Caco-2 (cell line): ENCODE results near the gene ACOXL. TPM values are rescaled to one million over a fixed set of nuclear protein-coding genes. Genes with fewer than 3 reads are reported as not detected.

Experiments used
- BruUV-seq: library from RNA; stranded (reverse); fragments of 400-500 nt; replicated peaks from 2 replicates; lab custom pipeline; 2021; lab: Mats Ljungman, UMichigan
- CTCF ChIA-PET: fragments of 300-600 bp; sonication (Branson Sonifier 250); formaldehyde crosslinking; loops from one replicate; lab custom pipeline; 2022; ENCODE audit warnings: antibody characterized with exemption; lab: Charles Lee
- POLR2A ChIA-PET: fragments of 300-600 bp; sonication (Branson Sonifier 250); formaldehyde crosslinking; loops from one replicate; lab custom pipeline; 2022; ENCODE audit warnings: antibody characterized with exemption; lab: Charles Lee
- DNase-seq, 2 experiments: peaks; one replicate each; pipeline versions ENCODE4 v3.0.0 to v3.0.0-alpha.2; 2020 to 2022
- H3K27me3 ChIP-seq: replicated peaks from 2 replicates; pipeline ENCODE4 v1.6.0; 2011; ENCODE audit warnings: low read length; ENCODE audit not compliant: control insufficient read depth, insufficient read depth
- H3K36me3 ChIP-seq: 2 replicates; pipeline ENCODE4 v1.5.1; 2011; ENCODE audit warnings: low read length; ENCODE audit not compliant: control insufficient read depth, insufficient read depth
- H3K4me1 ChIP-seq: fragments of 250-450 bp; sonication (Bioruptor Pico); 2 replicates; pipeline ENCODE4 v1.5.1; 2020; ENCODE audit warnings: mild to moderate bottlenecking
- H3K4me3 ChIP-seq: 2 replicates; pipeline ENCODE4 v1.5.1; 2011; ENCODE audit warnings: low read depth, mild to moderate bottlenecking, control low read depth, low read length
- H3K9me3 ChIP-seq: fragments of 250-450 bp; sonication (Bioruptor Pico); 2 replicates; pipeline ENCODE4 v1.5.1; 2020; ENCODE audit warnings: mild to moderate bottlenecking, moderate library complexity
- H3K27ac Mint-ChIP-seq: one replicate; pipeline ENCODE4 v1.8.0; 2022; ENCODE audit warnings: mixed read lengths; ENCODE audit not compliant: unreplicated experiment
- H3K27me3 Mint-ChIP-seq: one replicate; pipeline ENCODE4 v1.8.0; 2022; ENCODE audit warnings: mixed read lengths; ENCODE audit not compliant: insufficient read depth, unreplicated experiment
- H3K36me3 Mint-ChIP-seq: one replicate; pipeline ENCODE4 v1.8.0; 2022; ENCODE audit warnings: mild to moderate bottlenecking, mixed read lengths; ENCODE audit not compliant: insufficient read depth, unreplicated experiment
- H3K4me1 Mint-ChIP-seq: one replicate; pipeline ENCODE4 v1.8.0; 2022; ENCODE audit warnings: low read depth, mixed read lengths; ENCODE audit not compliant: unreplicated experiment
- H3K4me3 Mint-ChIP-seq: one replicate; pipeline ENCODE4 v1.8.0; 2022; ENCODE audit warnings: mild to moderate bottlenecking, moderate library complexity, mixed read lengths; ENCODE audit not compliant: unreplicated experiment
- H3K9me3 Mint-ChIP-seq: one replicate; pipeline ENCODE4 v1.8.0; 2022; ENCODE audit warnings: mixed read lengths; ENCODE audit not compliant: unreplicated experiment
- intact Hi-C: fragments of 100-400 bp; cut with micrococcal nuclease; formaldehyde crosslinking; loops from one replicate; pipeline ENCODE4 v1.10.0; 2022; ENCODE audit not compliant: unreplicated experiment
- total RNA-seq: library from RNA; stranded (reverse); gene quantifications from 2 replicates; pipeline ENCODE4 v1.2.3, GENCODE V29; 2022
- TF ChIP-seq, protein P1 (sequence below), 2 experiments: fragments of 200-600 bp in 1 of 2; IDR thresholded peaks; 1 replicate in 1 of 2; 2 replicates in 1 of 2; pipeline versions ENCODE4 v1.5.1 to v1.8.0; 2011 to 2022; ENCODE audit warnings: antibody characterized with exemption in 1 of 2, control low read depth in 1 of 2, inconsistent platforms in 1 of 2, low read depth in 1 of 2, low read length in 1 of 2, mild to moderate bottlenecking in 1 of 2, moderate library complexity in 1 of 2; ENCODE audit not compliant: insufficient read depth in 1 of 2, severe bottlenecking in 1 of 2, unreplicated experiment in 1 of 2

The ACOXL gene
- total RNA-seq, 1 experiment from 2014 or later, result 2.6 TPM

DNA sequence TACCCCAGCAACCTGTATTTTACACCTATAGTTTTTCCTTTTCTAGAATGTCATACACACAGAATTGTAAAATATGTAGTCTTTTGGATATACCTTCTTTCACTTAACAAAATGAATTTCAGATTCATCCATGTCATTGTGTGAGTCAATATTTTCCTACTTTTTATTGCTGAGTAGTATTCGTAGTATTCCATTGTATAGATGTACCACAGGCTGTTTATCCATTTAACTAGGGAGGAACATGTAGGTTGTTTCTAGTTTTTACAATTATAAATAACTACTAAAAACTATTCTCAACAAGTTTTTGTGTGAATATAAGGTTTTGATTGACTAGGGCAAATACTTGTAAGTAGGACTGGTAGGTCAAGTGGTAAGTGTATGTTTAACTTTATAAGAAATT is 187.4 kb downstream of the ACOXL start:
- Histone ChIP-seq H3K9me3 (peaks cover 2% of the 10 kb centered on the region), H3K4me1 (no peaks in the 10 kb centered on the region), H3K27me3 (no peaks in the 10 kb centered on the region), H3K36me3 (no peaks in the 10 kb centered on the region), H3K4me3 (no peak overlapping the region)
- ChIA-PET POLR2A (no interaction called here), CTCF (no interaction called here)
- peaks cover 4% of the 10 kb centered on the region for H3K27me3 Mint-ChIP-seq
- no TSS peak for BruUV-seq
- no peaks in the 10 kb centered on the region for H3K36me3 Mint-ChIP-seq
- no peaks in the 10 kb centered on the region for H3K9me3 Mint-ChIP-seq
- intact Hi-C loops, result no loop called here
- no peaks in the 10 kb centered on the region for H3K4me1 Mint-ChIP-seq
- no peak overlapping the region for H3K27ac Mint-ChIP-seq
- TF ChIP-seq, protein P1, sequence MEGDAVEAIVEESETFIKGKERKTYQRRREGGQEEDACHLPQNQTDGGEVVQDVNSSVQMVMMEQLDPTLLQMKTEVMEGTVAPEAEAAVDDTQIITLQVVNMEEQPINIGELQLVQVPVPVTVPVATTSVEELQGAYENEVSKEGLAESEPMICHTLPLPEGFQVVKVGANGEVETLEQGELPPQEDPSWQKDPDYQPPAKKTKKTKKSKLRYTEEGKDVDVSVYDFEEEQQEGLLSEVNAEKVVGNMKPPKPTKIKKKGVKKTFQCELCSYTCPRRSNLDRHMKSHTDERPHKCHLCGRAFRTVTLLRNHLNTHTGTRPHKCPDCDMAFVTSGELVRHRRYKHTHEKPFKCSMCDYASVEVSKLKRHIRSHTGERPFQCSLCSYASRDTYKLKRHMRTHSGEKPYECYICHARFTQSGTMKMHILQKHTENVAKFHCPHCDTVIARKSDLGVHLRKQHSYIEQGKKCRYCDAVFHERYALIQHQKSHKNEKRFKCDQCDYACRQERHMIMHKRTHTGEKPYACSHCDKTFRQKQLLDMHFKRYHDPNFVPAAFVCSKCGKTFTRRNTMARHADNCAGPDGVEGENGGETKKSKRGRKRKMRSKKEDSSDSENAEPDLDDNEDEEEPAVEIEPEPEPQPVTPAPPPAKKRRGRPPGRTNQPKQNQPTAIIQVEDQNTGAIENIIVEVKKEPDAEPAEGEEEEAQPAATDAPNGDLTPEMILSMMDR (IDR thresholded peaks at IDR 0.05; ENCODE audit: insufficient read depth in 1 of 2, low read depth in 1 of 2, low read length in 1 of 2, severe bottlenecking in 1 of 2, unreplicated experiment in 1 of 2), result no peak
- no peak overlapping the region for H3K4me3 Mint-ChIP-seq
- no peak for DNase-seq

DNA sequence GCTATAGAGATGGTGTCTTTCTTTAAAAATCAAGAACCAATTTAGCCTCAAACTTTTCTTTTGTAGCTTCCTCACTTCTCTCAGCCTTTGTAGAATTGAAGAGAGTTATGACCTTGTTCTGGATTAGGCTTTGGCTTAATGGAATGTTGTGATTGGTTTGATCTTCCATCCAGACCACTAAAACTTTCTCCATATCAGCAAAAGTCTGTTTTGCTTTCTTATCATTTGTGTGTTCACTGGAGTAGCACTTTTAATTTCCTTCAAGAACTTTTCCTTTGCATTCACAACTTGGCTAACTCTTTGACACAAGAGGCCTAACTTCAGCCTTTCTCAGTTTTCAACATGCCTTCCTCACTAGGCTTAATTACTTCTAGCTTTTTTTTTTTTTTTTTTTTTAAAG is 193.1 kb downstream of the ACOXL start:
- H3K27ac Mint-ChIP-seq, result no peak overlapping the region
- BruUV-seq, result no TSS peak
- H3K4me3 ChIP-seq, result no peak overlapping the region
- DNase-seq, result no peak
- TF ChIP-seq, protein P1 (IDR thresholded peaks at IDR 0.05; ENCODE audit: insufficient read depth in 1 of 2, low read depth in 1 of 2, low read length in 1 of 2, severe bottlenecking in 1 of 2, unreplicated experiment in 1 of 2), result no peak
- H3K4me3 Mint-ChIP-seq, result no peak overlapping the region
- POLR2A ChIA-PET, result no interaction called here
- no peaks in the 10 kb centered on the region for H3K36me3 Mint-ChIP-seq
- no peaks in the 10 kb centered on the region for H3K36me3 ChIP-seq
- H3K4me1 ChIP-seq, result no peaks in the 10 kb centered on the region
- peaks cover 34% of the 10 kb centered on the region for H3K9me3 Mint-ChIP-seq
- peaks cover 22% of the 10 kb centered on the region for H3K9me3 ChIP-seq
- no peaks in the 10 kb centered on the region for H3K27me3 ChIP-seq
- CTCF ChIA-PET, result no interaction called here
- H3K27me3 Mint-ChIP-seq, result no peaks in the 10 kb centered on the region
- no peaks in the 10 kb centered on the region for H3K4me1 Mint-ChIP-seq
- intact Hi-C loops, result no loop called here

DNA sequence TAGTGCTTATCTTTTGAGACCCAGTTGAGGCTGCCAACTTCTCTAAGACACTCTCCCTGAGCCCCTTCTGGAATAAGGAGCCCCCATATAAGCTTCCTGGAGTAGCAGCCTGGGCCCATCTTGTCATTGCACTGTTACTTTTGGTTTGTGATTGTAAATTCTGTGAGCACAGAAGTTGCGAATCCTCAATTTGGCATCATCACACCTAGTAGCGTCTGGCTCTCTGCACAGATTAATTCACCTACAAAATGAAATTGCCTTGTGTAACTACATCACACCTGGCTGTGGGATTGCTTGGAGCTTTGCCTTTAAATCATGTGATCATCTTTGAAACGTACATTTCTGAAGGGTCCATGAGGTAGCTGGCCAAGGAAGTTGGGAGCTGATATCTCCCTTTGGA is 195.2 kb downstream of the ACOXL start:
- Histone ChIP-seq H3K4me3 (no peak overlapping the region), H3K4me1 (no peaks in the 10 kb centered on the region), H3K36me3 (no peaks in the 10 kb centered on the region), H3K27me3 (no peaks in the 10 kb centered on the region), H3K9me3 (peaks cover 25% of the 10 kb centered on the region)
- TF ChIP-seq, protein P1 (IDR thresholded peaks at IDR 0.05; ENCODE audit: insufficient read depth in 1 of 2, low read depth in 1 of 2, low read length in 1 of 2, severe bottlenecking in 1 of 2, unreplicated experiment in 1 of 2), result no peak
- Mint-ChIP-seq H3K27me3 (no peaks in the 10 kb centered on the region), H3K36me3 (no peaks in the 10 kb centered on the region), H3K4me1 (no peaks in the 10 kb centered on the region), H3K27ac (no peak overlapping the region), H3K9me3 (peaks cover 34% of the 10 kb centered on the region), H3K4me3 (no peak overlapping the region)
- intact Hi-C loops, result no loop called here
- BruUV-seq, result no TSS peak
- ChIA-PET POLR2A (no interaction called here), CTCF (no interaction called here)
- DNase-seq, result no peak
